H9 (cell line): Measurements from ENCODE around the gene SDF2L1. TPM values are rescaled to one million over a fixed set of nuclear protein-coding genes. Genes with fewer than 3 reads are reported as not detected.

Experiments
- DNase-seq: peaks from one replicate; pipeline ENCODE4 v3.0.0-alpha.2; 2017
- H2AFZ ChIP-seq: one replicate; pipeline ENCODE4 v1.6.1; 2013; ENCODE audit warnings: mild to moderate bottlenecking, low read length, control low read depth, moderate library complexity
- H2AK5ac ChIP-seq: 2 replicates; pipeline ENCODE4 v1.6.1; 2013; ENCODE audit warnings: low read length, control low read depth, mixed read lengths; ENCODE audit not compliant: insufficient read length
- H2BK120ac ChIP-seq: one replicate; pipeline ENCODE4 v1.6.1; 2013; ENCODE audit warnings: low read depth, mild to moderate bottlenecking, low read length, control low read depth, inconsistent platforms; ENCODE audit not compliant: poor library complexity, severe bottlenecking
- H2BK12ac ChIP-seq: 2 replicates; pipeline ENCODE4 v1.6.1; 2013; ENCODE audit warnings: low read length, control low read depth, mixed read lengths, low read depth; ENCODE audit not compliant: insufficient read length
- H2BK15ac ChIP-seq: 2 replicates; pipeline ENCODE4 v1.6.1; 2013; ENCODE audit warnings: low read depth, low read length, control low read depth
- H2BK20ac ChIP-seq: one replicate; pipeline ENCODE4 v1.6.1; 2013; ENCODE audit warnings: low read depth, mild to moderate bottlenecking, low read length, control low read depth, inconsistent platforms; ENCODE audit not compliant: poor library complexity, severe bottlenecking
- H2BK5ac ChIP-seq: 2 replicates; pipeline ENCODE4 v1.6.1; 2013; ENCODE audit warnings: low read length, control low read depth, mixed read lengths; ENCODE audit not compliant: insufficient read length
- H3K14ac ChIP-seq: 2 replicates; pipeline ENCODE4 v1.6.1; 2013; ENCODE audit warnings: low read length, control low read depth; ENCODE audit not compliant: insufficient read depth
- H3K18ac ChIP-seq: 2 replicates; pipeline ENCODE4 v1.6.1; 2013; ENCODE audit warnings: low read depth, mild to moderate bottlenecking, mixed read lengths, low read length, control low read depth; ENCODE audit not compliant: insufficient read length
- H3K23ac ChIP-seq: 2 replicates; pipeline ENCODE4 v1.6.1; 2013; ENCODE audit warnings: low read length, control low read depth, mixed read lengths, low read depth; ENCODE audit not compliant: insufficient read length
- H3K23me2 ChIP-seq: 2 replicates; pipeline ENCODE4 v1.6.1; 2013; ENCODE audit warnings: low read depth, mild to moderate bottlenecking, mixed read lengths, low read length, control low read depth; ENCODE audit not compliant: insufficient read length, poor library complexity, severe bottlenecking
- H3K27ac ChIP-seq: 2 replicates; pipeline ENCODE4 v1.5.1; 2013; ENCODE audit warnings: low read length, control low read depth, mixed read lengths, low read depth; ENCODE audit not compliant: insufficient read length
- H3K27me3 ChIP-seq: 2 replicates; pipeline ENCODE4 v1.6.1; 2013; ENCODE audit warnings: low read length, control low read depth, inconsistent platforms; ENCODE audit not compliant: insufficient read depth
- H3K4ac ChIP-seq: 2 replicates; pipeline ENCODE4 v1.6.1; 2013; ENCODE audit warnings: low read depth, mild to moderate bottlenecking, control low read depth, inconsistent platforms, low read length, moderate library complexity
- H3K4me1 ChIP-seq: 2 replicates; pipeline ENCODE4 v1.6.1; 2013; ENCODE audit warnings: low read length, control low read depth, inconsistent platforms; ENCODE audit not compliant: insufficient read depth
- H3K4me2 ChIP-seq: 2 replicates; pipeline ENCODE4 v1.6.1; 2013; ENCODE audit warnings: low read length, control low read depth, mixed read lengths; ENCODE audit not compliant: insufficient read length, insufficient read depth
- H3K56ac ChIP-seq: 2 replicates; pipeline ENCODE4 v1.6.1; 2013; ENCODE audit warnings: low read depth, mild to moderate bottlenecking, mixed read lengths, low read length, control low read depth; ENCODE audit not compliant: insufficient read length
- H3K79me1 ChIP-seq: 2 replicates; pipeline ENCODE4 v1.6.1; 2013; ENCODE audit warnings: low read depth, mild to moderate bottlenecking, moderate library complexity, low read length, control low read depth, inconsistent platforms; ENCODE audit not compliant: insufficient read depth, poor library complexity, severe bottlenecking
- H3K79me2 ChIP-seq: 2 replicates; pipeline ENCODE4 v1.6.1; 2013; ENCODE audit warnings: low read length, control low read depth, inconsistent platforms; ENCODE audit not compliant: insufficient read depth
- H3K9ac ChIP-seq: 2 replicates; pipeline ENCODE4 v1.6.1; 2013; ENCODE audit warnings: low read length, control low read depth, mixed read lengths; ENCODE audit not compliant: insufficient read length; ENCODE audit errors: extremely low read depth
- H3K9me3 ChIP-seq: one replicate; pipeline ENCODE4 v1.6.1; 2013; ENCODE audit warnings: low read depth, low read length, inconsistent platforms; ENCODE audit not compliant: control insufficient read depth
- H3T11ph ChIP-seq: one replicate; pipeline ENCODE4 v1.6.1; 2013; ENCODE audit warnings: mild to moderate bottlenecking, low read length, control low read depth, inconsistent platforms
- H4K20me1 ChIP-seq: one replicate; pipeline ENCODE4 v1.6.1; 2013; ENCODE audit not compliant: control insufficient read depth, insufficient read length, insufficient read depth
- H4K5ac ChIP-seq: 2 replicates; pipeline ENCODE4 v1.6.1; 2013; ENCODE audit warnings: low read depth, mild to moderate bottlenecking, mixed read lengths, low read length, control low read depth; ENCODE audit not compliant: insufficient read length
- H4K8ac ChIP-seq: replicated peaks from 2 replicates; pipeline ENCODE4 v1.6.1; 2013; ENCODE audit warnings: low read length, control low read depth, mixed read lengths, low read depth; ENCODE audit not compliant: insufficient read length
- H4K91ac ChIP-seq: 2 replicates; pipeline ENCODE4 v1.6.1; 2013; ENCODE audit warnings: low read depth, mild to moderate bottlenecking, moderate library complexity, mixed read lengths, low read length, control low read depth; ENCODE audit not compliant: insufficient read length
- H3K27ac Mint-ChIP-seq, 3 experiments: 2 replicates in 2 of 3; 3 replicates in 1 of 3; pipeline ENCODE4 v1.8.0; 2020 to 2021; ENCODE audit warnings: mixed read lengths in 3 of 3, mild to moderate bottlenecking in 1 of 3, moderate library complexity in 1 of 3
- H3K27me3 Mint-ChIP-seq: 2 replicates; pipeline ENCODE4 v1.8.0; 2021; ENCODE audit warnings: low read depth, mild to moderate bottlenecking, moderate library complexity, mixed read lengths
- H3K36me3 Mint-ChIP-seq, 3 experiments: 2 replicates in 2 of 3; 3 replicates in 1 of 3; pipeline ENCODE4 v1.8.0; 2020 to 2021; ENCODE audit warnings: low read depth in 3 of 3, mixed read lengths in 3 of 3; ENCODE audit not compliant: insufficient read depth in 1 of 3
- H3K4me1 Mint-ChIP-seq, 2 experiments: 2 replicates each; pipeline ENCODE4 v1.8.0; 2020; ENCODE audit warnings: mixed read lengths in 2 of 2
- H3K4me3 Mint-ChIP-seq, 2 experiments: 2 replicates in 1 of 2; 3 replicates in 1 of 2; pipeline ENCODE4 v1.8.0; 2020 to 2021; ENCODE audit warnings: mild to moderate bottlenecking in 2 of 2, mixed read lengths in 2 of 2, moderate library complexity in 1 of 2
- H3K9me3 Mint-ChIP-seq, 2 experiments: 2 replicates in 1 of 2; 3 replicates in 1 of 2; pipeline ENCODE4 v1.8.0; 2020; ENCODE audit warnings: mild to moderate bottlenecking in 2 of 2, mixed read lengths in 2 of 2, moderate library complexity in 1 of 2
- WGBS: extraction: QIAGEN DNeasy Blood & Tissue Kit; methylation state at CpG from one replicate; pipeline ENCODE4 v1.1.7; 2013; ENCODE audit warnings: missing lambda C conversion rate, low lambda C conversion rate, mixed read lengths; ENCODE audit not compliant: insufficient read length; ENCODE audit errors: extremely low coverage; 5-methylcytosine and 5-hydroxymethylcytosine counted together
- total RNA-seq: library from RNA; stranded (reverse); gene quantifications from 2 replicates; pipeline ENCODE4 v1.2.1, GENCODE V29; 2021
- TF ChIP-seq, protein P1 (sequence below): fragments of 200-600 bp; sonication (generic); conservative IDR thresholded peaks from 3 replicates; pipeline ENCODE4 v1.8.0; 2021; ENCODE audit warnings: antibody characterized with exemption, mild to moderate bottlenecking

Gene SDF2L1
- total RNA-seq, 1 experiment from 2014 or later, result 36.0 TPM

DNA sequence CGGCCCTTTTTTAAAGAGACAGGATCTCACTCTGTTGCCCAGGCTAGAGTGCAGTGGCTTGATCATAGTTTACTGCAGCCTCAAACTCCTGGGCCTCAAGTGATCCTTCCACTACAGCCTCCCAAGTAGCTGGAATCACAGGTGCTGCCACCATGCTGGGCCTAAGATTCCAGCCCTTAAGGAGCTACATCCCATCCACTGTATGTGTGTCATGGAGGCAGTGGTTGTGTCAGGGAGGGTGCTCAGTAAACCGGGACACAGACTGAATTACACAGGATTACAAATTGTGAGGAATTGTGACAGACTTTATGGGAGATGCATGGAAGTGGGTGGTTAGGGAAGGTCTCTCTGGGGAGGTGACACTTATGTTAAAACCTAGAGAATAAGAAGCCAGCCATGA, 21.6 kb downstream of the SDF2L1 start:
- no peaks in the 10 kb centered on the region for H3K36me3 Mint-ChIP-seq
- H3K18ac ChIP-seq, result no peak overlapping the region
- H3K4me1 Mint-ChIP-seq, result peaks cover 5 to 14% of the 10 kb centered on the region in 2 experiments

More for the DNA sequence above, 21.6 kb downstream of the SDF2L1 start:
- no peak overlapping the region for H3K56ac ChIP-seq
- no peak overlapping the region for H4K5ac ChIP-seq
- H2BK15ac ChIP-seq, result no peak overlapping the region
- H4K8ac ChIP-seq, result no peak overlapping the region
- no peak overlapping the region for H3K4me2 ChIP-seq
- no peak for DNase-seq
- H2BK120ac ChIP-seq, result no peak overlapping the region
- H3K9ac ChIP-seq, result no peak overlapping the region
- no peak overlapping the region for H3K4me3 Mint-ChIP-seq
- H3K14ac ChIP-seq, result no peak overlapping the region
- H2AK5ac ChIP-seq, result no peak overlapping the region
- no peak overlapping the region for H2BK20ac ChIP-seq
- peaks cover 21% of the 10 kb centered on the region for H3K27me3 Mint-ChIP-seq
- peaks cover 3% of the 10 kb centered on the region for H3K79me1 ChIP-seq
- TF ChIP-seq, protein P1, sequence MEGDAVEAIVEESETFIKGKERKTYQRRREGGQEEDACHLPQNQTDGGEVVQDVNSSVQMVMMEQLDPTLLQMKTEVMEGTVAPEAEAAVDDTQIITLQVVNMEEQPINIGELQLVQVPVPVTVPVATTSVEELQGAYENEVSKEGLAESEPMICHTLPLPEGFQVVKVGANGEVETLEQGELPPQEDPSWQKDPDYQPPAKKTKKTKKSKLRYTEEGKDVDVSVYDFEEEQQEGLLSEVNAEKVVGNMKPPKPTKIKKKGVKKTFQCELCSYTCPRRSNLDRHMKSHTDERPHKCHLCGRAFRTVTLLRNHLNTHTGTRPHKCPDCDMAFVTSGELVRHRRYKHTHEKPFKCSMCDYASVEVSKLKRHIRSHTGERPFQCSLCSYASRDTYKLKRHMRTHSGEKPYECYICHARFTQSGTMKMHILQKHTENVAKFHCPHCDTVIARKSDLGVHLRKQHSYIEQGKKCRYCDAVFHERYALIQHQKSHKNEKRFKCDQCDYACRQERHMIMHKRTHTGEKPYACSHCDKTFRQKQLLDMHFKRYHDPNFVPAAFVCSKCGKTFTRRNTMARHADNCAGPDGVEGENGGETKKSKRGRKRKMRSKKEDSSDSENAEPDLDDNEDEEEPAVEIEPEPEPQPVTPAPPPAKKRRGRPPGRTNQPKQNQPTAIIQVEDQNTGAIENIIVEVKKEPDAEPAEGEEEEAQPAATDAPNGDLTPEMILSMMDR, result no peak
- no peaks in the 10 kb centered on the region for H3K23me2 ChIP-seq
- no peaks in the 10 kb centered on the region; a peak in 1 of 5 replicates for H3K9me3 Mint-ChIP-seq
- H2BK12ac ChIP-seq, result no peak overlapping the region
- H3K4ac ChIP-seq, result no peak overlapping the region
- H3K27me3 ChIP-seq, result no peaks in the 10 kb centered on the region
- H4K91ac ChIP-seq, result no peak overlapping the region
- no peak overlapping the region for H3K27ac Mint-ChIP-seq
- WGBS, result no CpG with 5 or more reads among the region's 2 CpGs
- H3K9me3 ChIP-seq, result no peaks in the 10 kb centered on the region
- H3T11ph ChIP-seq, result no peak overlapping the region
- no peaks in the 10 kb centered on the region for H3K79me2 ChIP-seq
- no peak overlapping the region for H3K23ac ChIP-seq
- no peak overlapping the region for H2AFZ ChIP-seq
- H3K27ac ChIP-seq, result no peak overlapping the region
- no peaks in the 10 kb centered on the region for H4K20me1 ChIP-seq
- no peaks in the 10 kb centered on the region for H3K4me1 ChIP-seq
- H2BK5ac ChIP-seq, result no peak overlapping the region
